GM10847 (cell line): Measurements from ENCODE around the gene MYMK.

Source experiments
- POLR2A ChIP-seq: IDR thresholded peaks from 2 replicates; pipeline ENCODE4 v1.6.1; 2011; ENCODE audit not compliant: insufficient read length; ENCODE audit errors: extremely low read depth

The MYMK gene

DNA sequence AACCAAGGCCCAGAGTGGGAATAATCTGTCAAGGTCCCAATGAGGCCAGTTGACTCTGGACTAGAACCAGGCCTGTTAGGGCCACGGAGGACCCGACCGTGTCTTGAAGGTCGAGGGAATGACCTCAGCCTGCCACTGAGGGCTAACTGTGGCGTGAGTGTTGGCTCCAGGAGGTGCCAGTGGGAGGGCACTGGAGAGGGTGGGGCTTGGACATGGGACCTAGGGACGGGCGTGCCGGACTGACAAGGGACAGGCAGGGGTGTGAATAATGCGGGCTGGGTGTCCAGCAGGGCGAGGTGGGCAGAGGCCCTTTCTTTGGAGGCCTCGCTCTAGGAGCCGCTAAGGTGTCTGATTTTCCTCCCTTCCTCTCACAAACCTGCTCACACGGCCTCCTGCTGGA lies 17.2 kb upstream of the MYMK start:
- TF ChIP-seq POLR2A = no peak

DNA sequence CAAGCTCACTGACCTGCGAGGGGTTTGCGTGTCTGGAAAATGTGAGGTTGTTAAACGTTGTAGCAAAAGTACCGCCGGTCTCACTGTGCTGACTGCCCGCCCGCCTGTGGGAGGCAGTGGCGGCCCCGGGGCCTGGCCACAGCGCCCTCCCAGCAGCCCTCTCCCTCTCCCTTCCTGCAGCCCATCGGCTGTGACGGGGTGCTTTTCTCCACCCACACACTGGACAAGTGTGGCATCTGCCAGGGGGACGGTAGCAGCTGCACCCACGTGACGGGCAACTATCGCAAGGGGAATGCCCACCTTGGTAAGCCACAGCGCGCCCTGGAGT lies 15.9 kb upstream of the MYMK start:
- TF ChIP-seq POLR2A = no peak

DNA sequence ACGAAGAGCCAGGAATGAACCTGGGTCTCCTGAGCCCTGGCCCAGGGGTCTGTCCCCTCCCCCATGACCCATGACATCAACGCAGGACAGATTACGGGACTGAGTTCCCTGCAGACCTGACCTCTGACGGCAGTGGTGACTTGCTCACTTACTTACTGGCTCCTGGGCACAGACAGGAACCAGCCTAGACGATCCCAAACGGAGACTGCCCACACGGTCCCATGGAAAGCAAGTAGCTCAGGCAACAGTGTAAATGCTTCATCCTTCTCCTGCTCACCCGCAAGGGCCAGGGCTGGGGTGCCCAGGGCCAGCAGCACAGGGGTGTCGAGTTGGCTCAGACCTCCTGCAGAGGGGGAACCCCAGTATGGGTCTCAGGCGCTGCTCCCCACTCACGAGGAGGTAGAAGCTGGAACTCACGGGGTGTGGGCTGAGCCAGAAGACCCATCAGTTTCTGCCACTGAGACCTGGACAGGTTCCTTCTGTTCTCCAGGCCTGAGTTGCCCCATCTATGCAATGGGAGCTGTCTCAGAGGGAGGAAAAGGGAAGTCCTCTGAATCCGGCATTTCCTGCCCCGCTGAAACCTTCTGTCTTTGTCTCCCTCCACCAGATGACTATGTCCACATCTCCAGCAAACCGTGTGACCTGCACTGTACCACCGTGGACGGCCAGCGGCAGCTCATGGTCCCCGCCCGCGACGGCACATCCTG lies 15.4 kb upstream of the MYMK start:
- TF ChIP-seq POLR2A = no peak

DNA sequence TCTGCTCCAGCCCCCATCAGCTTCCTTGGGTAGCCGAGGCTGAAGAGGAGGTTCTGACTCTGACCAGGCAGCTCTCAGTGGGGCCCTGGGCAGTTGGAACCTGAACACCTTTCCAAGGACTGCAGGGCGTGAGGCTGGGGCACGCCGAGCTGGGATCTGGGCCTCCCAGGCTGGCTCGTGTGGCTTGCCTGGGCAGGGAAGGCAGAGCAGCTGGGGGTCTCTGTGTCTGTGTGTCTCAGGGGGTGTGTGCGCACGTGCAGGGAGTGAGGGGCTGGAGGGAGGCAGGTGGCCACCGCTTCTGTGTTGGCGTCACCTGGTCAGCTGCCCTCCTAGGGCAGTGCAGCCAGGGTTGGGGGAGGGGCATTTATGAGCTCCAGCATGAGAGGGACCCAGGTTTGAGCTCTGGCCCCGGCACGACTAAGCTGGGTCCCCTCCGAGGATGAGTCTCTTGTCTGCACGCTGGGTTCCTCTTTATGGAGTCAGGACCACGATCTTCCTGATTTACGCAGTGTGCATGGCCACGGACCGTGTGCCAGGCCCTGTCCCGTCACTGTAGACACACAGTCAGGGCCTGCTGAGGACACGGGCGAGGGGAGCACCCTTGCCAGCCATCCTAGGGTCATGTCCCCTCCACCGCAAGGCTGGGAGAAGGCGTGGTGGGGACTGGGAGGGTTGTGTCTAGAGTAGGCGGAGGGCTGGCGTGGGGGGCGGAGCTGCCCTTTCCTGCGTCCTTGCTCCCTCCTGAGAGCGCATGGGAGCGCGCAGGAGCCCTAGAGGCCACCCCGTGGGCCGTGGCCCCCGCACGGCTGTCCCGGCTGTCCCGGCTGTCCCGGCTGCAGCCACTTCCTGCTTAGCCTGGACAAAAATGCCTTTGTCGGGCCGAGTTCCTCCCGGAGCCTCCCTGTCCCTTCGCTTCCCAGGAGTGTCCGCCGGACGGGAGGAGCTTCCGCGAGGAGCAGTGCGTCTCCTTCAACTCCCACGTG lies 14.4 kb upstream of the MYMK start:
- no peak for TF ChIP-seq POLR2A

DNA sequence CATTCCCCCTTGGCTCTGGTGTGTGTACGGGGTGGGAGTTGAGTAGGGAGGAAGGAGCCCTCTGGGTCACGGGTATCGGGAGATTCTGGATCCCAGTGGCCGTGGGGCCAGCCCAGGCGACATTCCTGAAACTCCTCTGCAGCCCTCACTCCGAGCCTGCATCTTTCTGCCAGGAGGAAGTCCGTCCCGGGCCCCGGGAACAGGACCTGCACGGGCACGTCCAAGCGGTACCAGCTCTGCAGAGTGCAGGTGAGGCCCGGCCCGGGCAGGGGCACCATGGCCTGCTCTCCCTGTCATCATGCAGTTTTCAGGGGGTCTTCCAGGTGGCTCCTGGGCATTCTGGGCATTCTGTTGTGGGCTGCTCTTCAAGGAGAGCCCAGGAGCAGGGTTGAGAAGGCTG lies 13.4 kb upstream of the MYMK start:
- no peak for TF ChIP-seq POLR2A

DNA sequence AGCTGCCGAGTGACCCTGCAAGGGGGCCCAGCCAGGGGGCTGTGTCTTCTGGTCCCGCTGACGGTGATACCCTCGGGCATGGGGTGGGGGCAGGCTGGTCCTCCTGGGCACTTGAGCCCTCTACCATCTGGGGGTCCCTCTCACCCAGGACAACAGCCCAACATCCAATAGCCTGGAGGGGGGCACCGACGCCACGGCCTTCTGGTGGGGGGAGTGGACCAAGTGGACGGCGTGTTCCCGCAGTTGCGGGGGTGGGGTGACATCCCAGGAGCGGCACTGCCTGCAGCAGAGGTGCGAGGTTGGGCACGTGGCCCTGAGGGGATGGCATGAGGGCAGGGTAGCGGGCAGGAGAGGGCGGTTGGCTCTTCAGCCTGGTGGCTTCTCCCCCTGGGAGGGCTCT lies 12.5 kb upstream of the MYMK start:
- TF ChIP-seq POLR2A = no peak

DNA sequence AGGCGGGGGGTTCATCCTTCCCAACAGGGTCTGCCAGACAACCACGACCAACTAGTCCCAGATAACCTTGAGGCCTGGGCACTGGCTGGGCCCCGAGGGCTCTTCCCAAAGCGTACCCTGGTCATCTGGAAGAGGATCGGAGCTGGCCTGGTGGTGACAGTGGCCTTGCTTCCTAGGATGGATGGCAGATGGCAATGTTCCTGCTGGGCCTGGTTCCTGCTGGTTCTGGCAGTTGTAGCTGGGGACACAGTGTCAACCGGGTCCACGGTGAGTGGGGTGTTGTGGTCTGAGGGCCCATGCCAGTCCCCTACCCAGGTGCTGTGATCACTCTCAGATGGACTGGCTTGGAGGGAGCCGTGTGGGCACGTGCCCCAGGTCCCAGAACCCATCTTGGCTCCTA lies 11.8 kb upstream of the MYMK start:
- no peak for TF ChIP-seq POLR2A

DNA sequence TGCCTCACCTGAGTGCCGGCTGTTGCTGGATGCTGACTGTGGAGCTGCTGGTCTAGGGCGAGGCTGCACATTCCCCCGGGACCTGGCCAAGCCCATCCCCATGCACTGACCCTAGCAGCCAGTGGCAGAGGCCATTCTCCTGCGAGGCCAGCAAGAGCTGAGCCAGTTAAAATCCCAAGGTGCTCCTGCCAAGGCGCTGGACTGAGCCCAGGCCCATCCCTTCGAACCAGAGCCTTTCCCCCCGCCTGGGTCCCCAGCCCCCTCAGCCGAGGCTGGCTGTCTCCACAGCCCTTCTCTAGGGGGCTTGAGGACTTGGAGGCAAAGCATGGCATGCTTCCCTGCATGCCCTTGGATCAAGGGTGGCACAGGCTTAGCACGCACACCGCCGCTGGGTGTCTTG lies 11.3 kb upstream of the MYMK start:
- no peak for TF ChIP-seq POLR2A

DNA sequence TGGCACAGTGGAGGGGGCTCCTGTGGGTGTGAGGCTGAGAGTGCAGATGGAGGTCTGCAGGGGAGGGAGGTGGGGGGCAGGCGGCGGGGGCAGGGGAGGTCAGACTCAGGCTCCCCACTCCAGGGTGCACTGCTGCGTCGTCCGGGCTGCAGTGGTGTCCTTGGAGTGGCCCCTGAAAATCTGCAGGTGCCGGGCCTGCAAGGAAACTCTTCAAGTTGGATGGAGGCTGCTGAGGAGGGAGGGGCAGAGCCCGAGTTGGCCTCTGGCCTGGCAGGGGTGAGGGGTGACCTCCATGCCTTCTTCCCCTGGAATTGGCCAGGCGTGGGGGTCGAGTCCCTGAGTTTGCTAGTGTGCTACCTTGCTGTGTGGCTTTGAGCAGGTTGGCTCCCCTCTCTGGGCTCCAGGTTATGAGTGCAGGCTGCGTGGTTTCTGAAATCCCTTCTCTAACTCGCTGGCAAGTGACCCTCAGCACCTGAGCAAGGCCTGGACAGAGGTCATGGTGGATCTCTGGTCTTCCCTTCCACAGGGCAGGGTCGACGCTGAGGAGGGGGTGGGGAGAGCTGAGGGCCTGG lies 10.6 kb upstream of the MYMK start:
- no peak for TF ChIP-seq POLR2A

DNA sequence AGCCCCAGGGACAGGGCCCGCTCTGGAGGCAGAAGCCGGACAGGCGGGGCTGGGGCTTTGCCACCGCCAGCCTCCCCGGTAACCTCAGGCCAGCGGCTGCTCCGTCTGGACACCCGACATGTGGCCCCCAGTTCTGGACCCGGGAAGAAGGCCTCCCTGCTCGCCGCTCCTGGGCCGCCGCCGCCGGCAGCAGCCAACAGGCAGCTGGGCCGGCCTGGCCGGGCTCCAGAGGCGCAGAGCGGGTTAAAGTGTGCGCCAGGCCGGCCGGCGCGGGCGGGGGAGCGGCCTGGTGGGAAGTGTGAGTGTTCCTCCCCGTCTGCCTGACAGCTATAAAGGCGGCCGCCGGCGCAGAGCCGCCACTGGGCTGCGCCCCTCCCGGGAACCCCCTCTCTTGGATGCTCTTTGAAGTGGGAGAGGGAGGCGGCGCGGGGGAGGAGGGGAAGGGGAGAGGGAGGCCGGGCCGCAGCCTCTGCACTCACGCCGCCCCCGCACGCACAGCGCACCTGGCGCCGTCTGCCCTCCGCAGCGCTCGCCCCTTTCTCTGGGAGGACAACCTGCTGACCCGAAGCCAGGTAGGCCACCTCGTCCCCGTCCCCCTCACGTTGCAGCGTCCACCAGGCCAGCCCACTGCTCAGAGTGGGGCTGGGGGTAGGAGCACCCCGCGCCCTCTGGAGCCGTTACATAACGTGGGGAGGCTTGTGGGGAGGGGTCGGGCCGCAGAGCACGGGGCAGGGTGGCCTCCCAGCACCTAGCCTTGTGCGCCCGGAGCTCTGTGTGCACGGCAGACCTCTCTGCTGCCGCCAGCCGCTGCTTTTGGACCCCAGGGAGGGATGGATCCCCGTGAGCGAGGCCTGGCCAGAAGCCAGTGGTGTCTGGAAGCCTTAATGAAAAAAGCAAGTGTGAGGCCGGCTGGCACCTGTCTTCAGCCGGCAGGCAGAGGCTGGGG lies 9.9 kb upstream of the MYMK start, which contains the start of gene ADAMTSL2:
ADAMTSL2 (plus strand) TSS at position 359 of the 946 bp plus-strand sequence. CDS start 2,009 bp downstream, outside the sequence.
- no peak for TF ChIP-seq POLR2A

DNA sequence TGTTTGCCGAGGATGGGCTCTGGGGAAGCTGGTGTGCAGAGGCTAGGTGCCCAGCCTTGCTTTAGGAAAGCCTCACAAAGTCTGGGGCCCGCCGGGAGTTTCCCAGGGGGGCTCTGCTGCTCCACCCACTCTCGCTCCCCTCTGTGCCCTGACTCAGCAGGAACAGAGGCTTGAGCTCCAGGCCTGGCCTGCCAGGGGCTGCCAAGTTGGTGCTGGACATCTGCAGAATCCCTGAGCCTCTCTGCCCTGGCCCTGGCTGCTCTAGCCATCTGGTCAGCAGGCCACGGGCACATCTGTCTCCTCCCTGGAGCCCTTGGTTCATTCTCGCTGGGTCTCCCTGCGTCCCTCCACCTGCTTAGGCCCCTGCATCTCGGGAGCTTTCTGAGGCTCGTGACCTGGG lies 9.1 kb upstream of the MYMK start:
- no peak for TF ChIP-seq POLR2A

DNA sequence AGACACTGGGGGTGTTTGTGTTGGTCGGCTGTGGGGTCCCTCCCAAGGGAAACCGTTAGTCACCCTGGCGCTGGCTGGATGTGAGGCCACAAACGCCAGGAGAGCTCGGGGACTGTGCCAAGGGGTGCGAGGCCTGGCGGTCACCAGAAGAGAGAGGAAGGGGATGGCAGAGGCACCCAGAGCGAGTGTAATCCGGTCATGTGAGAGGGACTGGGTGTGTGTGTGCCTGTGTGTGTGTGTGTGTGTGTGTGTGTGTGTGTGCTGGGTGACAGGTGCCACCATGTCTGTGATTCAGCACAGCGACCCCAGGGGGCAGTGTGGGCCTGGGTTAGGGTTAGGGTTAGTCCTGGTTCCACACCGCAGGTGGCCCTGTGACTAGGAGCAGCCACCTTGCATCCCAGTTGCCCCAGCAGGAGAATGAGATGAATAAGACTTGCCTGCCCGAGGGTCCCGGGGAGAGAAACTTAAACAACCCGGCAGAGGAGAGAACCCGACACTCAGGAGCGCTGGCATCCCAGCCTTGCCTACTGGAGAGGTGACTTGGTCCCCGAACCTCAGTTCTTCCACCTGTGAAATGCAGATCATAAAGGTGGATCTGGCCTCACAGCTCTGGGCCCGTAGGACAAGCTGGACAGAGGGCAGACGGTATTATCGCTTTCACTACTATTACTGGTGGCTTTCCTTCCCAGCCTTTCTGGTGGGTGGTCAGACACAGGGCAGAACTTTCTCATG lies 8.3 kb upstream of the MYMK start:
- TF ChIP-seq POLR2A = no peak

DNA sequence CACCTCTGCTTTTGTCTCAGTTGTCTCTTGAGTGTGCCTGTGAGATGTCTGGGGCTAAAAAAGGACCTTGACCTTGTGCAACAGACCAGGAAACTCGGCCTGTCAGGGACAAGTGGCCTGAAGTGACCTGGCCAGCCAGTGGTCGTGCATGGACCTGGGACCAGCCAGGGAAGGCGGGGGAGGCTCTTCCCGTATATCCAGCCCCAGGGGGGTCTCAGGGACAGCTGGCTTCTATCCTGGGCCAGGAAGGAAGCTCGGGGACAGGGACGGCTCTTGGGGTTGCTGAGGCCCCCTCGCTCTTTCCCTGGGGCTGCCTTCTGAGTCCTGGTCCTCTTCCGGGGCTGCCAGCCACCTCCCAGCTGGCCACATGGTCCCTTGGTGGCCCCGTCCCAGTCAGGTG lies 6.5 kb upstream of the MYMK start:
- TF ChIP-seq POLR2A = no peak

DNA sequence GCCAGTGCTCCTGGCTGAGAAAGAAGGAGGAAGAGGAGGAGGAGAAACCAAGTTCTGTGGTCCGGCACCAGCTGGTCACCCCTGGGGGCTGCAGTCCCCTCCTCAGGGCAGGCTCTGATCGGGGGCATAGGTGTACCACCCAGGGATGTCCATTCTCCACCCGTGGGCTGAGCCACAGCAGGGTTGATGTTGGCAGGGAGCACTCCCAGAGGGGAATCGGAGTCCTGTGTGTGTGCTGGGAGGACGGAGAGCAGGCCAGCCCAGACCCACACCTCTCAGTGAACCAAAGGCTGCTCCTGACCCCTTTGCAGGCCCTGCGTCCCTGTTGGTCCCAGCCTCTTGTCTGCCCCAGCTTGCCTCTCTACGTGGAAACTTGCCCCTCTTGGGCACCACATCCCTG lies 5.1 kb upstream of the MYMK start:
- no peak for TF ChIP-seq POLR2A
